NCI-H1417 treated with DMSO at 0.1 percent for 48 hours (cell line): ENCODE measurements around the gene CERS3.
"Not testable (repeated sequence)": the region's sequence is repeated elsewhere in the genome, so short reads cannot be mapped to it uniquely, and the experiment has no call there.

ENCODE experiments used
- DNase-seq: peaks from one replicate; lab custom pipeline; 2025; lab: John Stamatoyannopoulos, UW

CERS3 gene

GRCh38 chr15:100464888-100465287 is 63.9 kb downstream of the CERS3 start:
- no peak for DNase-seq

- no peak for DNase-seq
Observed at GRCh38 chr15:100464256-100464655, 64.5 kb downstream of the CERS3 start.

GRCh38 chr15:100463515-100463914 is 65.2 kb downstream of the CERS3 start:
- no peak for DNase-seq

GRCh38 chr15:100461049-100461448 is 67.7 kb downstream of the CERS3 start:
- DNase-seq = no peak

GRCh38 chr15:100457201-100457600 is 71.5 kb downstream of the CERS3 start:
- no peak for DNase-seq

- no peak for DNase-seq
Observed at GRCh38 chr15:100454148-100454547, 74.6 kb downstream of the CERS3 start.

GRCh38 chr15:100448481-100448880 is 80.3 kb downstream of the CERS3 start:
- no peak for DNase-seq

GRCh38 chr15:100441063-100441462 is 87.7 kb downstream of the CERS3 start:
- DNase-seq = not testable (repeated sequence)

- DNase-seq = no peak
Observed at GRCh38 chr15:100439514-100439913, 89.2 kb downstream of the CERS3 start.

GRCh38 chr15:100438570-100438969 is 90.2 kb downstream of the CERS3 start:
- DNase-seq = peak; percentile 66

GRCh38 chr15:100437261-100437660 is 91.5 kb downstream of the CERS3 start:
- DNase-seq = no peak

GRCh38 chr15:100434561-100434960 is 94.2 kb downstream of the CERS3 start:
- DNase-seq = no peak

GRCh38 chr15:100434038-100434437 is 94.7 kb downstream of the CERS3 start:
- no peak for DNase-seq

GRCh38 chr15:100433304-100433703 is 95.4 kb downstream of the CERS3 start:
- no peak for DNase-seq

- DNase-seq = no peak
Observed at GRCh38 chr15:100430411-100430810, 98.3 kb downstream of the CERS3 start.

- no peak for DNase-seq
Observed at GRCh38 chr15:100429116-100429728, 99.5 kb downstream of the CERS3 start.

- DNase-seq = no peak
Observed at GRCh38 chr15:100426937-100427336, 101.8 kb downstream of the CERS3 start.

- no peak for DNase-seq
Observed at GRCh38 chr15:100405179-100405578, 123.6 kb downstream of the CERS3 start.

- no peak for DNase-seq
Observed at GRCh38 chr15:100400996-100401395, 127.8 kb downstream of the CERS3 start.

- DNase-seq = no peak
Observed at GRCh38 chr15:100394736-100395440, 133.9 kb downstream of the CERS3 start.

GRCh38 chr15:100393008-100393407 is 135.7 kb downstream of the CERS3 start:
- DNase-seq = no peak

- DNase-seq = no peak
Observed at GRCh38 chr15:100385300-100386050, 143.3 kb downstream of the CERS3 start.

- no peak for DNase-seq
Observed at GRCh38 chr15:100384108-100384410, 144.7 kb downstream of the CERS3 start.
